ENCODE measurements around the gene GLG1.
"Not testable (repeated sequence)": the region's sequence is repeated elsewhere in the genome, so short reads cannot be mapped to it uniquely, and the experiment has no call there.

GLG1 gene

DNA sequence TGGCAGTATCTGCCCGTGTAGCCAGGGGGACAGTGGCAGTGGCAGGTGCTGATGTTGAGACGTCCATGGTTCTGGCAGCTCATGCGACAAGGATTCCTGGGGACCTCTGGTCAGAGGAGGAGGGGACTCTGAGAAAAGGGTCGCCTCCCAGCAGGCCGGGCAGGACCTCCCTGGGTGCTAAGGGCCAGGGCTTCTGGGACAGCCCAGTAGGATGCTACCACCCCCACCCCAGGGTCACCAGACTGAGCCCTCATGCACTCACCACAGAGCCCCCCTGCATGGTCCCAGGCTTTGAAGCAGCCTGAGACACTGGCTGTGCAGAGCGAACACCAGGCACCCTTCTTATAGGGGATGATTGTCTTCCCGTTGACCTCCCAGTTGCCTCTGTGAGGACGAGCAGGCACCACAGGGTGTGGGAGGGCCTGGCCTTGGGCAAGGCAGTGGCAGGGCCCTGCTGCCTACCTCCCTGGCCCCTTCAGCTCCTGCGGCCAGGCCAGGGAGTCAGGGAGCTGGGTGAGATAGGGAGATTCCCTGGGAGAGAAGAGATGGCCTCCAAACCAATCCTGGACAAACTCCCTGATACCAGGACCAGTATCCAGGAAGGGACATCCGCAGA, 194.0 kb downstream of the GLG1 start:
- in situ Hi-C loops (cut with MboI; ENCODE audit: low sequenced_read_pairs), result not testable (repeated sequence)

- in situ Hi-C loops (cut with MboI; ENCODE audit: low sequenced_read_pairs), result not testable (repeated sequence)
Observed at GRCh38 chr16:74412138-74412774, 194.7 kb downstream of the GLG1 start.

GRCh38 chr16:74410981-74411380, 195.9 kb downstream of the GLG1 start:
- in situ Hi-C loops (cut with MboI; ENCODE audit: low sequenced_read_pairs), result not testable (repeated sequence)

GRCh38 chr16:74410057-74410957, 196.6 kb downstream of the GLG1 start:
- in situ Hi-C loops (cut with MboI; ENCODE audit: low sequenced_read_pairs), result not testable (repeated sequence)

- in situ Hi-C loops (cut with MboI; ENCODE audit: low sequenced_read_pairs), result not testable (repeated sequence)
Observed at GRCh38 chr16:74409185-74409981, 197.5 kb downstream of the GLG1 start.

DNA sequence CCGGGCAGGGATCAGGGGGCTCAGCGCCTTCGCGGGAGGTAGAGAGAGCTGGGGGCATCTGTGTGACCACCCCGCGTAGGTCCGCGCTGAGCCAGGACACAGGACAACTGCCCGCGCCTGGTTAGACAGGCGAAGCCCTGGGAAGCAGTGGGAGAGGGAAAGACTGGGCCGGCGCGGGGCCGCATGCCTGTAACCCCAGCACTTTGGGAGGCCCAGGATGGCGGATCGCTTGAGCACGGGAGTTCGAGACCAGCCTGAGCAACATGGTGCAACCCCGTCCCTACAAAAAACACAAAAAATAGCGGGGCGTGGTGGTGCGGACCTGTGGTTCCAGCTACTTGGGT, 199.6 kb downstream of the GLG1 start:
- in situ Hi-C loops (cut with MboI; ENCODE audit: low sequenced_read_pairs), result not testable (repeated sequence)

DNA sequence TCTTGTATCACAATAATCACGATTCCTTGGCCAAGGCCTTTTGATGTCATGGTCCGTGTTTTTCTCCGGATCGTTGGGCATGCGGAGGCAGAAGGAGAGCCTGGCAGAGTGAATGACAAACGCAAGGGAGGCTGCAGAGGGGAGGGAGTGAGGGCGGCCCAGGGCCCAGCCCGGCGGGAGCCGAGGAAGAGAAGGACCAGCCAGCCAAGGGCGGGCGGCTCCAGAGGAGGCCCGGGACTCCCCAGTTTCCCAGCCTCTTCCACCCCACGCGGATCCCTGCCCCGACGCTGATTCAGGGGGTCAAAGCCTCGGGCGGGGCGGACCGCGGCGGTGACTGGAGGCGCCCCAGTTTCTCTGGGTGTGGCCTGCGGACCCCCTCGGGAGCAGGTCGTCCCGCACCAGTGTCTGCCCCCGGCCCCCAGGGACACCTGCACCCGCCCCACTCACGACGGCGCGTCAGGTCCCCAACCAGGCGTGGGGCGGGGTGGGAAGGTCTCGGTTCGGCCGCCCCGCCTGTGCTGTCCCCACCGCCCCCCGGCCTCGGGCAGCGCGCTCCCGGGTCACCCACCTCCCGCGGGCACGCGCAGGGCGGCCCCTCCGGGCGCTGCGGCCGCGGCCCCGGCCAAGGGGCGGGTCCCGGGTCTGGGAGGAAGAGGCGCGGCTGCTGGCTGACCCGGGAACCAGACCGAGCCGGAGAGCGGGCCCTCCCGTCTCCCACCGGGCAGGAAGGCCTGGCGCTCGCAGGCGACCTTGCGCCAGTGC, 200.1 kb downstream of the GLG1 start:
- in situ Hi-C loops (cut with MboI; ENCODE audit: low sequenced_read_pairs), result not testable (repeated sequence)

- in situ Hi-C loops (cut with MboI; ENCODE audit: low sequenced_read_pairs), result not testable (repeated sequence)
Observed at GRCh38 chr16:74404148-74404933, 202.6 kb downstream of the GLG1 start.

- in situ Hi-C loops (cut with MboI; ENCODE audit: low sequenced_read_pairs), result not testable (repeated sequence)
Observed at GRCh38 chr16:74400238-74400637, 206.7 kb downstream of the GLG1 start.

DNA sequence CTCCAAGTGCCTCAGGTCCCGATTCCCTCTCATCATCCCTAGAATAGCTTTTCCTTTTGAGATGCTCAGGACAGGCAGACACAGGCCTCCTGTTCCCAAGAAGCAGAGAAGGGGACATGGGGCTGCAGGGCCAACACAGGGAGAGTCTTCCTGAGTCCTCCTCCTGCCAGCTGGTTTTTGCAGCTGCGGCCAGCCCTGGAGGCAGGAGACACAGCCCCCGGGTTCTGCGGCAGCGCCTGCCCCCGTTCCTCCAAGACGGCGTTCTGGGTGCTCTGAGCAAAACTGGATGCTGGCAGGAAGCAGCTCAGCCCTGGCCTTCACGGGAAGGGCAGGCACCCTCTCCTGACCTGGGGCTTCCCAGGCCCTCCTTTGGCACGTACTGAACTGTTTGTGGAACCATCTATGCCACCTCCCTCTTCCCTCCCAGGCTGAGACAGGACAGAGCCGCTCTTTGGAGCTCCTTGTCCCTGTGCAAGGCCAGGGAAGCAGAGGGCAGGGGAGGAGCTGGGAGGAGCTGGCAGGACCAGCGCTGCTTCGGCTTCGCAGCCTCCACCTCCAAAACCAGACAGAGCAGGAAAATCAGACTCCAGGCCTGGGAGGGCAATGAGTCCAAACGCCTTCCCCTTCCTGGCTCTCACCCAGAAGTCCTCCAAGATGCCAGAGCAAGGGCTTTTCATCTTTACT, 208.6 kb downstream of the GLG1 start:
- in situ Hi-C loops (cut with MboI; ENCODE audit: low sequenced_read_pairs), result not testable (repeated sequence)
